Stimulated activated CD8-positive, alpha-beta memory T cell treated with anti-CD3 and anti-CD28 coated beads, Interleukin-15, amount 100 ng/mL, for 24 hours (primary cell): Measurements from ENCODE around the gene GALNT12.

Experiments
- DNase-seq: peaks from one replicate; pipeline ENCODE4 v3.0.0-alpha.2; 2020; ENCODE audit warnings: low read depth

The GALNT12 gene, protein sequence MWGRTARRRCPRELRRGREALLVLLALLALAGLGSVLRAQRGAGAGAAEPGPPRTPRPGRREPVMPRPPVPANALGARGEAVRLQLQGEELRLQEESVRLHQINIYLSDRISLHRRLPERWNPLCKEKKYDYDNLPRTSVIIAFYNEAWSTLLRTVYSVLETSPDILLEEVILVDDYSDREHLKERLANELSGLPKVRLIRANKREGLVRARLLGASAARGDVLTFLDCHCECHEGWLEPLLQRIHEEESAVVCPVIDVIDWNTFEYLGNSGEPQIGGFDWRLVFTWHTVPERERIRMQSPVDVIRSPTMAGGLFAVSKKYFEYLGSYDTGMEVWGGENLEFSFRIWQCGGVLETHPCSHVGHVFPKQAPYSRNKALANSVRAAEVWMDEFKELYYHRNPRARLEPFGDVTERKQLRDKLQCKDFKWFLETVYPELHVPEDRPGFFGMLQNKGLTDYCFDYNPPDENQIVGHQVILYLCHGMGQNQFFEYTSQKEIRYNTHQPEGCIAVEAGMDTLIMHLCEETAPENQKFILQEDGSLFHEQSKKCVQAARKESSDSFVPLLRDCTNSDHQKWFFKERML

DNA sequence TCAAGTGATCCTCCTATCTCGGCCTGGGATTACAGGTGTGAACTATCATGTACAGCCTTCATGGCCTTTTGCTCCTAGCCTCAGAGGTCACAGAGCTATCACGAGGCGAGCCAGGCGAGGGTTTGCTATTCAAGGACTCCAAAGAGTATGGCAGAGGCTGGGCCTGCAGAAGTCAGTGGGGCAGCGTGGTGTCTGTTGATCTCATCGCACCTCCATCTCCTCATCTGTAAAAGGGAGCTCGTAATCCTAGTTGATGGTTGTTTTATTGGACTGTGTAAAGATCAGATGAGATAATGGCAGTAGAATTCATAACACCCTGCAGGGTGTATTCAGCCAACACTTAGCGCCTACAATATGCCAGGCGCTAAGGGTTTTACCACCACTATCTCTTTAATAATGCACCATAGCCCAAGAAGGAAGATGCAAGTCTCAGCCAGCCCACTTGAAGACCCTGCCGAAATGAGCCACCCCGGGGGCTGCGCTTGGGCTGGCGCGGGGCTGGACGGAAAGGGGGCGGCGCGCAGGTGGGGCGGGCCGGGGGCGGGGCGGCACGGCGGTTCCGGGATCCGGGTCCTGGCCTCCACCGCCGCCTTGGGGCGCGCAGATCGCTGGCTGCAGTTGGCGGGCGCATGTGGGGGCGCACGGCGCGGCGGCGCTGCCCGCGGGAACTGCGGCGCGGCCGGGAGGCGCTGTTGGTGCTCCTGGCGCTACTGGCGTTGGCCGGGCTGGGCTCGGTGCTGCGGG, at the start of gene GALNT12:
Gene GALNT12 (plus strand): TSS at position 601 of the 744 bp plus-strand sequence. CDS start 29 bp downstream, at position 630.
- peak; percentile 35 for DNase-seq

DNA sequence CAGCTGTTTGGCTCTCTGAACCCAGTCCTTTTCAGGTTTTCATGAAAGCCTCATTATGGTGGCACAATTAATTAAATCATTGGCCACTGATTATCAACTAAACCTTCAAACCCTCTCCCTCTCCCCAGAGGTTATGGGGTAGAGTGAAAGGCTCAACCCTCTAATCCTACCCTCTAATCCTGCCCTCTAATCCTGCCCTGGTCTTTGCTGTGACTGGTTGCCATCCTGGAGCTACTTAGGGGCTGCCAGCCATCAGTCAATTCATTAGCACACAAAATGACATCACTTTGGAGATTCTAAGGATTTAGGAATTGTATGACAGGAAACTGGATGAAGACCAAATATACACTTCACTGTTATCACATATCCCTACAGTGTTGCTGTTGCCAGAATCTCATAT, 47.2 kb upstream of the GALNT12 start:
- no peak for DNase-seq

DNA sequence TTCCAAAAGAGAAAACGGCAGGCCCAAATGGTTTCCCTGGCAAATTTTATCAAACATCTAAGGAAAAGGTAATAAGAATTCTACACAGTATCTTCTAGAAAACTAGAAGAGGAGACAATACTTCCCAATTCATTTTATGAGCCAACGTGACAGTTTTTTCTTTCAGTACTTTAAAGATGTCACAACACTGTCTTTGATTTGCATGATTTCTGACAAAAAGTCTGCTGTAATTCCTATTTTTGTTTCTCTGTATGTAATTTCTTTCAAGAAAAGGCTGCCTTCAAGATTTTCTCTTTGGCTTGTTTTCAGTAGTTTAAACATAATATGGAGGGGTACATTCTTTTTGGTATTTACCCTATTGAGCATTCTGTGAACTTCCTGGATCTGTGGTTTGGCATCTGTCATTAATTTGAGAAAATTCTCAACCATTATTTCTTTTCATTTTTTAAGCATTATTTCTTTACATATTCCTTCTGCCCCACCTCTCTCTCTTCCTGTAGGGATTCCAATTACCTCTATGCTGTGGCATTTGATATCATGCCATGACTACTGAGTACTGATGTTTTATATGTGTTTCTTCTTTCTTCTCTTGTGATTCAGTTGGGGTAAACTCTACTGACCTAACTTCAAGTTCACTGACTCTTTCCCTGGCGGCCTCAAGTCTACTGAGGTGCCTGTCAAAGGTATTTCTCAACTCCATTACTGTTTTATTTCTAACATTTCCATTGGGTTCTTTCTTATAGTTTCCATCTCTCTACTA, 43.3 kb upstream of the GALNT12 start:
- no peak for DNase-seq

DNA sequence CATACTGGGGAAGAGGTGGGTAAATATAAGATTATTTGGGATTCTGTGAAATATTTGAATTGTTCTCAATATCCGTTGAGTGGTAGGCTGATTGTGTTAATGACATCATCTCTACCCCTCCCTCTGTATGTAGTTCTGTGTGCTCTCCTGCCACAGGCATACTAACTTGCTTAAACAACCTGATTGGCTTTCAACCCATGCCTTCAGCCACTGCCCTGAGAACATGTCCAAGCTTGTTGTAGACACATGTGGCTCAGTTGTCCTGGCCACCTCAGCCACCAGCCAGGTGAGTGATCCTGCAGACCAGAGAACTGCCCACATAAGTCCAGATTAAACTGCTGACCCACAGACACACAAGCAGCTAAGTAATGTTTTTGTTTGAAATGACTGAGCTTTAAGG, 42.2 kb upstream of the GALNT12 start:
- DNase-seq = no peak

DNA sequence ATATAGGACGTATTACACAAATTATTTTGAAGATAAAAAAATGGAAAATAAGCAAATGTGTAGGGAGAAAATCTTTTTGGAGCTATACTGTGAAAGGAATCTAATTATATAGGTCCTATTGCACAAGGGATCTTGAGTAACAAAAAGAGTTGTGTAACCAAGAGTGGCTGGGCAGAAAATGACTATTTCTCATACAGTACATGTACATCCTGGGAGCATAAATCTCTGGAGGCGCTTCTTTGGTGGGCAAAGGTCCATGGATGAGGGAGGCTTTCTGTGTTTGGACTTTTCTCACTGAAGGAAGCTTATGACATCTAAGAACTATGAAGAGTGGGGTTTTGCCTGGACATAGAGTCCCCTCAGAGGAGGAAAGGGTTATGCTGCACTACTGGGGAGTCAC, 40.9 kb upstream of the GALNT12 start:
- DNase-seq = no peak

DNA sequence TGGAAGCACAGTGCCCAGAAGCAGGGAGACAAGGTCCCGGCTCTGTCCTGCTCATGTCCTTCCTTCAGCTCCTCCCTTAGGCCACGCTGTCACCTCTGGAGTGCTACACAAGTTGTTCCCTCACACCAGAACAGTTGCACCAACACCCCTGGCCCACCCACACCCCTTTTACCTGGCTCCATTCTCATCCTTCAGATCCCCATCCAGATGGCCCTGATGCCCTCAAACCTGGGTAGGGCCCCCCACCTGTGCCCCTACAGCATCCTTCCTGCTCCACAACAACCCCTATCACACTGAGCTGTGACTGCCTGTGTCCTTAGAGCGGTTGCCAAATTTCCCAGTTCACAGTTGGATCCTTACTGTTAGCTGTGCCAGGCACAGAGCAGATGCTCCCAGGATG, 40.3 kb upstream of the GALNT12 start:
- DNase-seq = no peak

DNA sequence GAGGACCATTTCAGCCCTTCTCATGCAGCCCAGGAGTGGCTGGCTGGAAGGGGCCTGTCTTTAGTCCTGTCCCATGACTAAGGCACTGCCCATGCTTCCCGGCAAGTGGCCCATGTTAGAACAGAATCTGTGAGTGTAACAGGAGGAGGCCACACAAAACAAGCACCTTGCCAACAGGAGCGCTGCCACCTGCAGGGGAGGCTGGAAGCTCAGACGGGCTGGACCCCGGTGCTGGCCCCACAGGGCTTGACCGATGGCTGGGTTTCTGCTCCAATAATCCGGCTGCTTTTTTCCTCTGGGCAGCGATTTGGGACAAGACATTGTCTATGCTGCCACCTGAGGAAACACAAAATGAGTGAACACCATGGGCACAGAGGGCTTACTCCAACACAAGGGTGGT, 39.6 kb upstream of the GALNT12 start:
- no peak for DNase-seq

DNA sequence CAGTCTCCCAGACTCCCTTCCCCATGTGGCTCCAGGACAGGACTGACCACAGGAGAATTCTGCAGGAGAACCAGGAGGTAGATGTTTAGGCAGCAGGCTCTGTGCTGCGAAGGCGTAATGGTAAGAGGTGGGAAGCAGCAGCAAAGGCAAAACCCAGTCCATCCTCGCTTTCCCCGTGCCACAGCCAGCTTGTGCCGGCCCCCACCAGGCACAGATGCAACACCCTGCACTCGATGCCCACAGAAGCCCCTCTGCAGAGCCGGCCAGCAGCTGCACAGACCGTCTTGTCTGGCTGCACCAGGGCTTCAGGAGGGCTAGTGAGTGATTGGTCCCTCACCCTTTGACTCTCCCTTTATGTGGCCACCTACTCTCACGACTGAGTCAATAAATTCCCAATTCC, 39.1 kb upstream of the GALNT12 start:
- no peak for DNase-seq

DNA sequence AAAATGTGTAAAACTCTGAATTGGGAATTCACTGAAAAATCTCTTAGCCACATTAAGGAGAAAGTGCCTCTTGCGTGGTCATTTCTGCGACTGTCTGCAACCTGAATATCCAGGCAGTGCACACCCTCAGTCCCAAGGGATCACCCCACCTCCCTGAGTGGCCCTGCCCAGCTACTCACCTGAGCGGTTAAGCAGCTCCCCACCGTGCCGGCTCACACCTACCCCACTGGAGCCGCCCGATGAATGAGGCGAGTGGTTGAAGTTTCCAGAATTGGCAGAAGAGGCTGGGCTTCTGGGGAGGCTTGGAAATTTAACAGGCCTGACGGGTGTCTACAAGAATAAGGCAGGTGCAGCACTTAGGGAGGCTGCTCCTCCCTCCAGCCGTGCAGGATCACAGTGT, 36.8 kb upstream of the GALNT12 start:
- DNase-seq = no peak

DNA sequence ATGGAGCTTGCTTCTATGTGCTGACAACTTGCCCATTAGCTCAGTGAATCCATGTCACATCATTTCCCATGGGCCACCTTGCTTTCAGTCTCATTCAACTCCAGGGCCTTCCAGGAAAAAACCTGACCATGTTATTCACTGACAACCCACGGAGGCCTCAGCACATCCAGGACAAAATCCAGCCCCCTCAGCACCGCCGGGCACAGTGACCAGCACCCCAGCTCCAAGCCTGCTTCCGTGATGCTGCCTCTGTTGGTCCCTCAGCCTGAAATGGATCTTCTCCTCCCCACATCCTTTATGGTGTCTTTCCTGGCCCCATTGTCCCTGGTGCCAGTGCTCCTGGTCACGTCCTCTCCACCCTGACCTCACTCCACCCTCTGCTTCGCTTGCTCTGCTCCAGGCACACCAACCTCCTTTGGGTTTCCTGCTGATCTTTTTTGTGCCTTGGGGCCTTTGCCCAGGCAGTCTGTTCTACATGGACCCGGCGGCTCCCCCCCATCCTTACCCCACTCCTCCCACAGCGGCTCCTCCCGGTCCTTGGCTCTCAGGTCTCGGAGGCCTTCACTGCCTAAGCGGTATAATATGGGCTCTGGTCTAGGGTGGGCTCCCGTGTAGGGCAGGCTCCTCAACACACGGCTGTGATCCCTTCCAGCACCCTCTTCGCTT, 36.1 kb upstream of the GALNT12 start:
- no peak for DNase-seq

DNA sequence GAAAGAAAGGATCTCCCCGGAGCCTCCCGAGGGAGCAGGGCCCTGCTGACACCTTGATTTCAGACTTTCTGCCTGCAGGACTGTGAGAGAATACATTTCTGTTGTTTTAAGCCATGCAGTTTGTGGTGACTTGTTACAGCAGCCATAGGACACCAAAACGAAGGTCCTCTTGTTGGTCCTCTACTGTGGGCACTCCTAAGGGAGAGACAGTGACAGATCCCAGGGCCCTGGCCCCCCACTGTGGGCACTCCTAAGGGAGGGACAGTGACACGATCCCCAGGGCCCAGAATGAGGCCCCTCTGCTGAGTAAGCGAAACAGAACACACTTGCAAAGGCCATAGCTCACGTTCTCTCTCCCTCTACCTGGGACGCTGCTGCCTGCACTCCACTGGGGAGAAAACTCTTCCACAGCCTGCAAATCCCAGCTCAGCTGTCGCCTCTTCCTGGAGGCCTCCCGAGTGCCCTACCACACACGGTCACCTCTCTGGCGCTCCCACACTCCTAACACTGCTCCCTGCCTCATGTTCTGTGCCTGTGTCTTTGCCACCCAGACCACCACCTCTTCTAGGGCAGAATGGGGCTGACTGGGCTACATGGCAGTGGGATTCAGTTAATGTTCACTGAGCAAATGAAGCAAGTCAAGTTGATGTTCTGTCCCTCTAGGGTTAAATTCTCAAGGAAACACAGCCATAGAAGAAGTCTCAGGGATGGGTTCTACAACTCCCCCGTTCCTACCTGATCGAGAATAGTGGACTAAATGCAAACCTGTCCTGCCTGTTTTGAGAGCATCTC, 34.9 kb upstream of the GALNT12 start:
- no peak for DNase-seq

DNA sequence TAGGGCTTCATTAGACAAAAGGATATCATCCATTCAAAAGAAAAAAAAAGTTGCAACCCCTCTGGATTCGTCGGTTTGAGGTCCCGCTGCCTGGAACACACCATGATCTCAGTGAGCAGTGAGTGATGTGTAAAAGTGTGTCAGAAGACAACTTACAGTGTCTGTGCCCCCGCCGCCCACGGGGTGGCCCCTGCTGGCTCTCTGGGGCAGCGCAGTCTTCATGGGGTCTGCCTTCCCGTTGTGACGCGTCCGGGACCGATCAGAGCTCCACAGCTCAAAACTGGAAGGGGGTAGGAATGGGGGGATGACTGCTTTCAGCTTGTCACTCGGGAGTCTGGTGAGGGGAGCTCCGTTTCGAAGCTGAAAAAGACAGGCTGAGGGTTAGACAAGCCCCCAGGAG, 33.7 kb upstream of the GALNT12 start:
- DNase-seq = no peak

DNA sequence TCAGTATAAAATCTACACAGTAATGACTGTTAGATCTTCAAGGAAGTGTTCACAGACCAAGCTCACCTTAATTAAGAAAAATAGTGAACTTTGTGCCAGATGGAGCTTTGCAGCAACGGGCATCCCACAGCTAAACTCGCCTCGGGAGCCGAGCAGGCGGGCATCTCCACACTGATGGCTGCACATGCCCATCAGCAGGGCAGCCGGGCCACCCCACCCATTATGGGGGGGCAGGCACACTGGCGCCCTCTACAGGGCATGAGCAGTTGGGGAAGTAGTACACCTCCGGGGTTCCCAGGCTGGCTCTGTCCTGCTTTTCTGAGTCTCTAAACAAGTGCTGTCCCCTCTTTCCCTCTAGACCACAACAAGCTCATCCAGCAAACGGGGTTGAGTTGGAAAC, 32.7 kb upstream of the GALNT12 start:
- no peak for DNase-seq

DNA sequence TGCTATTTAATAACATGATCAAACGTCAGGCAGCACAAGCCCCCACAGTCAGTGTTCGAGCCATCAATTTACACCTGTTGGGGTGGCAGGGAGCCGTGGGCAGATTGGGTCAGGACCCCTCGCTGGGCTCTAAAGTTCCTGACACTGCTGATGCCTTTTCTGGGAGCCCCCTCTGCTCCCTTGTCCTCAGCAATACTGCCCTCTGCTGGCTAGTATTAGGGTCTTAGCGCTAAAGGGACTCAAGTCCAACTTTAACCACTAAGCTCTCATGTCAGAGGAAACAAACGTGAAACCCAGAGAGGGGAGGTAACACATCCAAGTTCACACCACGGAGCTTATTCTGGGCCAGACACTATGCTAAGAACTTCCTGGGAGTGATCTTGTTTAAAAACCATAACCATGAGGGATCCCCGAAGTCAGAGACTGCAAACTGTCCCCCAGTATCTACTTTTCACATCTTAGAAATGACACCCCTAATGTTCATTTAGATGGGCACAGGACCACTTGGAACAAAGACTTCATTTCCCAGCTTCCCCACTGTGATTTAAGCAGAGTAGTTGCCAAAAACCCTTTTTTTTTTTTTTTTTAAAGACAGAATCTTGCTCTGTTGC, 31.5 kb upstream of the GALNT12 start:
- DNase-seq = no peak

DNA sequence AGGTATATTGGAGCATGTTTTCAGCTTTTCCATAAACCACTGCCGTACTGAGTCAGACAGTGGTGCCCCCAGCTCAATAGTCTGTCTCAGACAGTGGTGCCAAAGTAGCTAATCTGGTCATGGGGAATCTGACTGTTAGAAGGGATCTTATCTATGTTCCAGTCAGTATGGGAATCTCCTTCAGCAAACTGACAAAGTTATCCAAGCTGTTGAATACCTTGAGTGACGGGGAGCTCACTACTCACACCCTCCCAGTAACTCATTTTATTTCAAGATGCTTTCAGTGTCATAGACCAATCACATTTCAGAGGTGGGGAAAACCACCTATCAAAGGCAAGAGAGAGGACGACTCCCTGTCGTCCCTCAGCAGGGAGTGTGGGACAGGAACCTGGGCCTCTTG, 29.9 kb upstream of the GALNT12 start:
- no peak for DNase-seq

DNA sequence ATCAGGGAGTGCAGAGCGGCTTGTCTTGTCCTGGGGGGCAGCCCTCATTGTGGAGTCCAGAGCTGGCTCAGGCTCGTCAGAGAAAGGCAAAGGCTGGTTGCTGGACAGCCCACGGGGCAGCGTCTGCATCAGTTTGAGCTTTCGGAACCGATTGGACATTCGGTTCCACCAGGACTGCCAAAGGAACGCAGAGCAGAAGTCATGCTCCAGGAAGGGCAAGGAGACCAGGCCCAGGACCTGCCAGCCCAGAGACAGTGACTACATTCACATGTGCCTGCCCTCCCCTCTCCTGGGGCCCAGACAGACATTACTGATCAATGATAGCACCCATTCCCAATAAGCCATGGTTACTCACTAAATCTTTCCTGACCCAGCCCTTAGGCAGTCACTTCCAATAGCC, 29.2 kb upstream of the GALNT12 start:
- no peak for DNase-seq

DNA sequence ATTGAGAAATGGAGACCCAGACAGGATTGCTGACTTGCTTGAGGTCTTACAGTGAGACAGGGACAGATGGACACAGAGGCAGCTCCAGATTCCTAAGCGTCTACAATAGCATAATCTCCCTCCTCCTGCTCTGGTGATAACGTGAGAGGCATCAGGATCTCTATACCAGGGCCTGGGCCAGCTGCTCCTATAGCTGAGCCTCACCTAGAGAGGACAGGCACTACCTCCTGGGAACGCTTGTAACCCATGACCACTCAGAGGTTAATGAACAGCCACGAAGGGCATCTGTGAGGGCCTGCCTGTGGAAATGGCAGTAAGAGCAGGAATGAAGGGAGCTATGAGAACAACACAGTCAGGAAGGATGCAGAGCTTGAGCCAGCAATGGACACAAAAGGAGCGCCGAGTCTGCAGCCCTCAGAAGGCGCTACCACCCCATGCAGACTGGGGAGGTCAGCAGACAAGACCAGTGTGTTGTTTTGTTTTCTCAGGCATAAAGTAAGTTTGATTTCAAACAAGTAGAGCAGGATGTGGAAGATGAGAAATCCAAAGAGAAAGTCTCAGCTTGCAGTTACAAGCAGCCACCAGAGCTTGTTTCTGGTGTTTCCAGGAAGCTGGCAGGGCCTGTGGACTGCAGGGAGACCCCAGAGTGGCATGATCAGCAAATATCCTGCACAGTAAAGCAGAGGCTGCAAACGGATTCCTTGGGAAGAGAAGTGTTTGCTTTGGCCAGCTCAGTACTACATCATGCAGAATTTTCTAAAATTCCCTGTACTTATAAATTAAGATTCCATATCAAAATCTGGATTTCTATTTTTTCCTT, 28.5 kb upstream of the GALNT12 start:
- DNase-seq = no peak

DNA sequence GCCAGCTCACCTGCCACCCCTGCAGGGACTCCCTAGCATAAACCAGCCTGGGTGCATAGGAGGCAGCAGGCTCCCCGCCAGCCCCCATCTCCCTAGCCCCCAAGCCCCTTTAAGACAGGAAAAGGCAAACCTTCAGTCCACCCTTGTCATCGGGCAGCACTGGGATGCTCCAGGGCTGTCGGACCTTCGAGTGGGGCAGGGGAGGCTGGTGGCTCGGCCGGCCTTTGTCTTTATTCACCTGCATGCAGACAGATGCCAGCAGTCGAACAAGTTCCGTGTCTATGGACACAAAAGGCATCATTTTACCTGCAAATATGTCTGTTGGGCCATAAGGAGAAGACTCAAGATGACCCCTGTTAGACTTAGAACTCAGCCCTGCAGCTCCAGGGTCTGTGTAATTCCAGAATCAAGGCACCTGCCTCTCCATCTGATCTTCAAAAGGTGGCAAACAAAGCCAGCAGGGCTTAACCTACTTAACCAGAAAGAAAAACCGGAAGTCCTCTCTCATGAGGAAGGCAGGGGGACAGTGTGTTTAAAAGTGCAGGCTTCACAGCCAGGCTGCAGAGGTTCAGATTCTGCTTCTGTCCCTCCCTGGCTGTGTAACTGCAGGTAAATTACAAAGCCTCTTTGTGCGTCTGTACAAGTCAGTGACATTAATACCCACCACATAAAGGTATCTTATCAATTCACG, 27.3 kb upstream of the GALNT12 start:
- no peak for DNase-seq
